Activated T-helper 1 cell treated with anti-CD3 and anti-CD28 coated beads, Interleukin-12 subunit alpha, Interleukin-12 subunit beta, Interleukin-2, Interleukin-4 antibody, amounts not matched to agents 30 ng/mL and 10 ng/mL and 1 ng/mL, durations not matched to agents 14 hours and 24 hours and 36 hours (primary cell): ENCODE results near the gene ATXN8OS. TPM values are rescaled to one million over a fixed set of nuclear protein-coding genes. Genes with fewer than 3 reads are reported as not detected.
"Not testable (repeated sequence)": the region's sequence is repeated elsewhere in the genome, so short reads cannot be mapped to it uniquely, and the experiment has no call there.

ENCODE experiments used
- DNase-seq: peaks from one replicate; pipeline ENCODE4 v3.0.0; 2021; ENCODE audit warnings: low spot score
- H3K27ac Mint-ChIP-seq: one replicate; pipeline ENCODE4 v1.8.0; 2021; ENCODE audit warnings: mild to moderate bottlenecking, mixed read lengths
- H3K27me3 Mint-ChIP-seq: one replicate; pipeline ENCODE4 v1.8.0; 2022; ENCODE audit warnings: mild to moderate bottlenecking, moderate library complexity, mixed read lengths; ENCODE audit not compliant: insufficient read depth
- H3K36me3 Mint-ChIP-seq: one replicate; pipeline ENCODE4 v1.8.0; 2021; ENCODE audit warnings: low read depth, mixed read lengths
- H3K4me1 Mint-ChIP-seq: one replicate; pipeline ENCODE4 v1.8.0; 2021; ENCODE audit warnings: low read depth, mixed read lengths
- H3K4me3 Mint-ChIP-seq: one replicate; pipeline ENCODE4 v1.8.0; 2021; ENCODE audit warnings: mild to moderate bottlenecking, moderate library complexity, mixed read lengths
- H3K9me3 Mint-ChIP-seq: one replicate; pipeline ENCODE4 v1.8.0; 2021; ENCODE audit warnings: mixed read lengths
- intact Hi-C: fragments of 100-400 bp; cut with micrococcal nuclease; formaldehyde crosslinking; loops from one replicate; pipeline ENCODE4 v1.15.1; 2024
- total RNA-seq: library from RNA; stranded (reverse); gene quantifications from 2 replicates; pipeline ENCODE4 v1.2.3, GENCODE V29; 2022

The ATXN8OS gene
- total RNA-seq = not detected in 2 replicates

DNA sequence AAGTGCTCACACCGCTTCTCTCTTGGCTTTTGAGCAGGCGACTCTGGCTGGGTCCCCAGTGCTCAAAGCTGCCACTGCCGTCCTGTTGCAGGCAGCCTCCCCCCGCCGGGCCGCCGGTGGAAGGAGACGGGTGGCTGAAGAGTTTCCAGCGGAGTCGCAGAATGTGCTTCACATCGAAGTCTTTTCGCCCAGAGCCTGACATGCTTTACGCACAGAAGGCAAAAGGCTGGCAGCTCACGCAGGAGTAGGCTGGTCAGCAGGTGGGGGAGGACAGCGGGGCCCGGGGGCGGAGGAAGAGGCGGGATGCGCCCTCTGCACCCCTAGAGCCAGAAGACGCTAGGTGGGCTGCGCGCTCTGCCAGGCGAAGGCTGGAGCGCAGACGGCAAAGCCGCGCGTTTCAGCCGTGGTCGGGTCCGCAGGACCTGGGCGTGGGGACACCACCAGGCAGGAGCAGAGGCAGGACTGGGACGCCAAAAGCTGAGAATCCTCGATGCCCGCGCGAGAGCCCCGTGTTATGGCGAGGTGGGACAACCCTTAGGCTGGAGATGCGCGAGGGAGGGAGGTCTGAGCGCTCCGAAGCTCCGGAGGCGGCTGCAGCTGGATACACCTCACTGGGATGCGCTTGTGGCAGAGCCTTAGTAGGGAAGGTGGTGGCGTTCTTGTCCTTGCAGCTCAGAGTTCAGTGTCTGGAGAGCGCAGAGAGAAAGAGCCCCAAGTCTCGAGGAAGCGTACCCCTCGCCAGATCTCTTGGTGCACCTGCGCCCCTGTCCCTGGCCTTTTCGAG is at the start of gene ATXN8OS:
ATXN8OS (plus strand) TSS at position 329 of the 784 bp plus-strand sequence.
- Mint-ChIP-seq H3K9me3 (peaks cover 3% of the 10 kb centered on the region), H3K27ac (no peak within 1 kb of the TSS), H3K36me3 (no peaks in the 10 kb centered on the region), H3K4me1 (no peaks in the 10 kb centered on the region), H3K4me3 (no peak within 1 kb of the TSS), H3K27me3 (no peaks in the 10 kb centered on the region)
- DNase-seq = no peak
- intact Hi-C loops = no loop called here

GRCh38 chr13:70080012-70080411 is 27.6 kb upstream of the ATXN8OS start:
- Mint-ChIP-seq H3K36me3 (no peaks in the 10 kb centered on the region), H3K27me3 (no peaks in the 10 kb centered on the region)
- intact Hi-C loops = no loop called here

GRCh38 chr13:70087247-70087646 is 20.4 kb upstream of the ATXN8OS start:
- no peaks in the 10 kb centered on the region for H3K27me3 Mint-ChIP-seq
- H3K9me3 Mint-ChIP-seq = peaks cover 7% of the 10 kb centered on the region
- no peak overlapping the region for H3K27ac Mint-ChIP-seq
- H3K4me3 Mint-ChIP-seq = no peak overlapping the region
- no peaks in the 10 kb centered on the region for H3K4me1 Mint-ChIP-seq
- H3K36me3 Mint-ChIP-seq = no peaks in the 10 kb centered on the region
- no peak for DNase-seq
- intact Hi-C loops = no loop called here

More at GRCh38 chr13:70080012-70080411, 27.6 kb upstream of the ATXN8OS start:
- Mint-ChIP-seq H3K27ac (no peak overlapping the region), H3K4me1 (no peaks in the 10 kb centered on the region), H3K9me3 (peaks cover 11% of the 10 kb centered on the region), H3K4me3 (no peak overlapping the region)
- no peak for DNase-seq

- intact Hi-C loops = no loop called here
- Mint-ChIP-seq H3K36me3 (no peaks in the 10 kb centered on the region), H3K4me3 (no peak overlapping the region), H3K4me1 (no peaks in the 10 kb centered on the region), H3K9me3 (peaks cover 7% of the 10 kb centered on the region), H3K27ac (no peak overlapping the region), H3K27me3 (no peaks in the 10 kb centered on the region)
- no peak for DNase-seq
Measured at GRCh38 chr13:70088926-70089325, 18.7 kb upstream of the ATXN8OS start.

DNA sequence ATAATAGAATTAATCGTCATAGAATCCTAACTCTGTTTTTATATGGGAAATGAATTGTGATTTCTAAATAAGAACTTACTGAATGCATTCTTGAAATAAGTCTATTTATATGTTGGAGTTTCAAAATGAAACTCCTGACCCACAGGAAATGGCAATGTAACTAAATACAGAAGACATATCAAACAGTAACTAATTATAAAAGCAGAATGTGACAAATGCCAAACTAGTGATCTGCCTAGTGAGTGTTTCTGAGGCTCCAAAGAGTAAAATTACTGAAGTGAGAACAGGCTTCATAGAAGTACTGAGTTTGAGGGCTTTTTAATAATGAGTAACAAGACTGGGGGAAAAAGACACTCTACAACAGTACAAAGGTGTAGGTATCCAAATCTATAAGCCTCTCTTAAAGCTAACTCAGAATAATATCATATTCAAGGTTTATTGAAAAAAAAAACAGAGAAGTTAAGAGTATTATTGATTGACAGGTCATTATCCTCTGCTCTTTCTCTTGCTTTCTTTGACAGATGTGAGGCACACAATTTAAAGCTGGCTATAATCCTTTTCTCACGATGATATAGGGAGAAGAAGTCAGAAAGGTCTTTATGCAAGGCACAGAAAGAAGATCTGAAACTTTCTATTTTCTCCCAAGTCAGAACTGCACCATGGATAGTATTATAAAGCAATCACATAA is 17.4 kb upstream of the ATXN8OS start:
- no peak overlapping the region for H3K27ac Mint-ChIP-seq
- DNase-seq = no peak
- H3K4me1 Mint-ChIP-seq = no peaks in the 10 kb centered on the region
- H3K36me3 Mint-ChIP-seq = no peaks in the 10 kb centered on the region
- no peak overlapping the region for H3K4me3 Mint-ChIP-seq
- intact Hi-C loops = no loop called here
- no peaks in the 10 kb centered on the region for H3K27me3 Mint-ChIP-seq
- H3K9me3 Mint-ChIP-seq = peaks cover 3% of the 10 kb centered on the region

DNA sequence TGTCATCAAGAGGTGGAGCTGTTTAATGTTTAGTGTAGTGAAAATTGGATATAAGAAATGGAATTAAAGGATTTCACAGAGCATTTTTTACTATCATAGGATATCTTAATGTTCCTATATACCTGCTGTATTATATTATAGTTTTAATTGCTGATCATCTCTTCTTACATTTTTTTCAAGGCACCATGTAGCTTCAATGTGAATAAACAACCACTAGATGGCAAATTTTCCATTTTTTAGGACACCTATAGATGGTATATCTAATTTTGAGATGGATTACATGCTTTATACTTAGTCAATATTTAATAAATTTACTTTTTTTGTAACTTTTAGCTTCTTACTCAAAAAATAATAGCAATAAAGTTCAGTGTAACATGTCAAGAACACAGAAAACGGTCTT is 9.0 kb upstream of the ATXN8OS start:
- H3K9me3 Mint-ChIP-seq = no peaks in the 10 kb centered on the region
- intact Hi-C loops = no loop called here
- no peaks in the 10 kb centered on the region for H3K4me1 Mint-ChIP-seq
- DNase-seq = no peak
- H3K36me3 Mint-ChIP-seq = no peaks in the 10 kb centered on the region
- no peak overlapping the region for H3K27ac Mint-ChIP-seq
- H3K4me3 Mint-ChIP-seq = no peak overlapping the region
- H3K27me3 Mint-ChIP-seq = no peaks in the 10 kb centered on the region

DNA sequence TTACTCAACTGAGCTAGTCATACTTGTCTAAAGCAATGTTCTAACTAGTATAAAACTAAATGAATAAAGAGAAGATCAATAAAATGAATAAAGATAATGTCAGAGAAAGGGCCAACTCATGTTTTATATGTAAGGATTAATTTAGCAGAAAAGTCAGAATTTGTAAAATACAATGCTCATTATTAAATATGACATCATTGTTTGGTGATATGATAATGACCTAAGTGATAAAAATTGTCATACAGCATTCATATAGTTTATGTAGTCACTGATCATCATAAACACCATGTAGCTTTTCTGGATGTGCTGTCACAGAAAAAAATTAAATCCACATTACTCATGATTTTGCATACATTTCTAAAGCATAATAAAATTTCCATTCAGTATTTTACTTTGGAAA is 3.1 kb upstream of the ATXN8OS start:
- intact Hi-C loops = no loop called here
- H3K36me3 Mint-ChIP-seq = no peaks in the 10 kb centered on the region
- DNase-seq = no peak
- no peaks in the 10 kb centered on the region for H3K9me3 Mint-ChIP-seq
- no peak overlapping the region for H3K27ac Mint-ChIP-seq
- no peak overlapping the region for H3K4me3 Mint-ChIP-seq
- H3K4me1 Mint-ChIP-seq = no peaks in the 10 kb centered on the region
- H3K27me3 Mint-ChIP-seq = no peaks in the 10 kb centered on the region

DNA sequence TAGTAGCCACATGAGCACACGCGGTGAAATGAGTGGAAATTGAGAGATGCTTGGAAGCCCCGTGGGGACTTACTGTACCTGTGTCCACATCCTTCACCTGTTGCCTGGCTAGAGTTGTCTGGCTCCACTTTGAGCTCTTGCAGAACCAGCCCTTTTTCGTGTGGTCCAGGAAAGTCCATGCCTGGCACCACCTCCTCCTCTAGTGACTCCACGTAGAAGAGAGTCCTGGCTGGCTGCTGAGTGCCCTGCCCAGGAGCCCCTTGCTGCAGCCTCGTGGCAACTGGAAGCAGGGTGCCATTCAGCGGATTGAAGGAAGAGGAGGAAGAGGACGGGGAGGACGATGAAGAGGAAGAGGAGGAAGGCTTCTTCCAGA is 515 bp upstream of the ATXN8OS start:
- H3K9me3 Mint-ChIP-seq = peaks cover 3% of the 10 kb centered on the region
- H3K27me3 Mint-ChIP-seq = no peaks in the 10 kb centered on the region
- no peaks in the 10 kb centered on the region for H3K36me3 Mint-ChIP-seq
- intact Hi-C loops = no loop called here
- no peak overlapping the region for H3K4me3 Mint-ChIP-seq
- H3K4me1 Mint-ChIP-seq = no peaks in the 10 kb centered on the region
- DNase-seq = no peak
- no peak overlapping the region for H3K27ac Mint-ChIP-seq

DNA sequence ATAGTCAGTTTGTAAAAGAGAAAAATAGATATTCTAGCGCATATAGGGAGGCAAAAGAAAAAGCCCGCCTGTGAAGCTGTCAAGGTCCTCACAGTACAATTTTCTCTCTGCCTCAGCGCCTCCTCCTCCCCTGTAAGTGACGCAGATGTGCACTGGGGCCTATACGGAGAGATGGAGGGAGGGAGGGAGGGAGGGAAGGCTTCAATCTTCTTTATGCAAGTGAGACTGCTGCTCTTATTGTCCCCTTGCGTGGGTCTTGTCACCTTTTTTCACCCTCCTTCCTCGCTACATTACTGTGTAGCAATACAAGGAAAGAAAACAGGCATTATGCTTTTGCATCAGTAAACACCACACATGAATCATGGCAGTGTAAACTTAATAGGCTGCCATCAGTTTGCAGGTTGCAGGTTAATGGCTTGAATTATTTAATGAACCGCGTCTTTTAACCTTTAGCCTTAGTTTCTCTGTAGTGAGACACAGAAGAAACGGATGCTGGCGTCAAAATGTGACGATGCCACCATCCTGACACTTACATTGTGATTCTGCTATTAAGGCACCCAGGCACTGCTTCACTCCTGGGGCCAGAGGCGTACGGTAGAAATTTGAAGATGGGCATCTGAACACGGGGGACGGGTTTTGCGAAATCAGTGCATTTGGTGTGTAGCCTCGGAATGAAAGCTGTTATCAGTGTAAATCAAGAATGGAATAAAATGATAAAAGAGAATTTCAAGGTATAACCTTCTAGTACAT is 905 bp downstream of the ATXN8OS start, which contains the start of gene KLHL1:
KLHL1 (minus strand) TSS at position 97 of the 750 bp plus-strand sequence. CDS start 753 bp downstream, outside the sequence.
- no peaks in the 10 kb centered on the region for H3K27me3 Mint-ChIP-seq
- no peak within 1 kb of the TSS for H3K4me3 Mint-ChIP-seq
- intact Hi-C loops = no loop called here
- no peak for DNase-seq
- H3K27ac Mint-ChIP-seq = no peak within 1 kb of the TSS
- no peaks in the 10 kb centered on the region for H3K36me3 Mint-ChIP-seq
- no peaks in the 10 kb centered on the region for H3K4me1 Mint-ChIP-seq
- peaks cover 3% of the 10 kb centered on the region for H3K9me3 Mint-ChIP-seq

DNA sequence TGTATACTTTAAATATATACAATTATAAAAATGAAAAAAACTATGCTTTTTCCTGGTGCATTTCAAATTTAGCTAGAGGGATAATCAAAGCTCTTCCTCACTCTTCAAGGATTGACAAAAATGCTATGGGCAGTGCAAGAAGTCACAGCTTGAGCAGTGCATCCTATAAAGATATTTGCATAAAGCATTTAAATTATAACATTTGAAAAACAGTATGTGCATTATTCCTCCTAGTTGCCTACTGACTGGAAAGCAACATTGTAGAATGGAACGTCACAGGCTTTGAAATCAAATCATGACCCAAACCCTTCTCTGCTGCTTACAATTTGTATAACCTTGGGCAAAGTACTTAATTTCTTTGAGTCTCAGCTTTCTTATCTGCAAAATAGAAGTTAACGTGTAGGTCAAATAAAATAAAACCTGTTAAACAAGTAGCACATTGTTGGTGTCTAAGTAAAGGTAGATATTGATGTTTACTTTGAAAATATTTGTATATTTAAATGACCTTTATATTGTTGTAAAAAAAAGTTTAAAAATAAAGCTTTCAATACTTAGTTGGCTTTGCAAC is 9.8 kb downstream of the ATXN8OS start:
- Mint-ChIP-seq H3K27me3 (no peaks in the 10 kb centered on the region), H3K36me3 (no peaks in the 10 kb centered on the region), H3K4me1 (no peaks in the 10 kb centered on the region), H3K9me3 (peaks cover 3% of the 10 kb centered on the region), H3K27ac (no peak overlapping the region), H3K4me3 (no peak overlapping the region)
- DNase-seq = no peak
- intact Hi-C loops = no loop called here

DNA sequence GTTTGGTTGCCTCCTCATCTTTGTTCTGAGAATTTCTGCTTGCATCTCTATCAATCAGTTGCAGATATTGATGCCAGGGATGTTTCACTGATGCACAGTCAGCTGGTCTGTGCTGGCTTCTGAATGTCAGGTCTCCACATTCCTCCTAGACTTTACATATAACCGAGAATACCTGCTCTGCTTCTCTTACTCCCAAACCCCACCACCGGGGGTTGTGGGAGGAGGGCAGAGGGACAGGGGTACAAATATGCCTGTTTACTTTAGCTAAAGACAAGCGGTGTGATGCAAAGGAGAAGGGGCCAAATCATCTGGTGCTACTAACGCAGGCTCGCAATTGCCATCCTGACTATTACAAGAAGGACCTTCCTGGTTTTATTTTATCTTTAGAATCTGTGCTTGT is 18.1 kb downstream of the ATXN8OS start:
- Mint-ChIP-seq H3K9me3 (peaks cover 11% of the 10 kb centered on the region), H3K27ac (no peak overlapping the region), H3K27me3 (no peaks in the 10 kb centered on the region), H3K4me1 (no peaks in the 10 kb centered on the region), H3K4me3 (no peak overlapping the region), H3K36me3 (no peaks in the 10 kb centered on the region)
- no peak for DNase-seq
- intact Hi-C loops = no loop called here

DNA sequence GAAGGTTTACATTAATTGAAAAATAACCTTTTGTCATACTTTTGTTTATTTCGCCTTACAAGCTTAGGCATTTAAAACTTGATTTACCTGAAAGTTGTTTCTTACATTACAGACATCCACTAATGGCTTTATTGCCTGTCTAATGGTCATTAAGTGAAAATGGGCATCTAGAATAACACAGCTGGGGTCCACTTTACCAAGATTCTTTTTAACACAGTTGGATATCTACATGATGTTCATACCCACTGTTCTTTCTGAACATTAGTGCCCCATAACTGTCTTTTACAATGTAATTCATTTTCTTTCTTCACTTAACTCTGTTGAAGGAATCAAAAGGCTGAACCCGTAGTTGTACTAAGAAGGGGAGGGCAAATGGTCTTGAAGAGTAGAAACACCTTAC is 20.5 kb downstream of the ATXN8OS start:
- Mint-ChIP-seq H3K4me3 (no peak overlapping the region), H3K4me1 (no peaks in the 10 kb centered on the region), H3K27me3 (no peaks in the 10 kb centered on the region), H3K36me3 (no peaks in the 10 kb centered on the region), H3K27ac (no peak overlapping the region), H3K9me3 (peaks cover 11% of the 10 kb centered on the region)
- intact Hi-C loops = no loop called here
- no peak for DNase-seq

DNA sequence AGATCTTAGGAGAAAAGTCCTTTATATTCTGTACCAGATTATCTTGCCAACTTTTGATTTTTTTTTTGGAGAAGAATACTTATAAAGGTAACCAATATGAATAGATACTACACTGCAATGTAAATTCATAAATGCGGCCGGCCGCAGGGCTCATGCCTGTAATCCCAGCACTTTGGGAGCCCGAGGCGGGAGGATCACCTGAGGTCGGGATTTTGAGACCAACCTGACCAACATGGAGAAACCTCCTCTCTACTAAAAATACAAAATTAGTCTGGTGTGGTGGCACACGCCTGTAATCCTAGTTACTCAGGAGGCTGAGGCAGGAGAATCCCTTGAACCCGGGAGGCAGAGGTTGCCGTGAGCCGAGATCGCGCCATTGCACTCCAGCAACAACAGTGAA is 35.0 kb downstream of the ATXN8OS start:
- H3K4me1 Mint-ChIP-seq, H3K36me3 Mint-ChIP-seq, H3K4me3 Mint-ChIP-seq, DNase-seq, intact Hi-C loops, H3K27ac Mint-ChIP-seq, H3K9me3 Mint-ChIP-seq, H3K27me3 Mint-ChIP-seq: not testable (repeated sequence)
